ENCODE measurements around the gene SPATA32. TPM values are rescaled to one million over a fixed set of nuclear protein-coding genes. Genes with fewer than 3 reads are reported as not detected.
A peak's percentile ranks its signal among the peaks of the same experiment; 100 is the strongest.

Gene SPATA32, protein sequence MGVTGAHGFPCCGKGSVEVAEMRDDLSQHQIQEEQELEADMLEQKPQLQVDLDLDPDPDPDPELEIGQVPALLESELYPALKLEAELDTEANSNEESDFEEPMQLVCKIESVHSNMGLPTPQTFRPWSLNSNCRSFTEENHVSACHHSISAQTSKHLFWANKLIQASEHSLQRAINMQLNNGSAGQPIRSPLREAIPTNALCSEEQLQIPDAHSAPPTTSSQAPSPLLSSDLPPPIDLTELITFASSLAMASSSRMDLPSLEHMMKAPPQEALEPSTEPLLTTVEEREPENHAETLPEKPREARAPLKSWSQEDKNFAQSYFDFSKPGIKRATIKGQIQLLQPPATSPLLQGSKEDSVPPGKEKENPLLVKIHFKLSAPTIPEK
- 0.35 and 0.48 TPM in 2 replicates for total RNA-seq (2021)
- percentile 43 among the genes with signal in this experiment for Bru-seq, nascent RNA
- BruChase-seq, experiment 1, labeled RNA remaining after a 2-hour chase = percentile 37 among the genes with signal in this experiment
- percentile 49 among the genes with signal in this experiment for BruChase-seq, experiment 2, labeled RNA remaining after a 6-hour chase
- long read RNA-seq, partial matches to known transcripts = 0 of 1 reads
- long read RNA-seq, other reads (novel, unspliced or antisense) = 1 of 1 reads

DNA sequence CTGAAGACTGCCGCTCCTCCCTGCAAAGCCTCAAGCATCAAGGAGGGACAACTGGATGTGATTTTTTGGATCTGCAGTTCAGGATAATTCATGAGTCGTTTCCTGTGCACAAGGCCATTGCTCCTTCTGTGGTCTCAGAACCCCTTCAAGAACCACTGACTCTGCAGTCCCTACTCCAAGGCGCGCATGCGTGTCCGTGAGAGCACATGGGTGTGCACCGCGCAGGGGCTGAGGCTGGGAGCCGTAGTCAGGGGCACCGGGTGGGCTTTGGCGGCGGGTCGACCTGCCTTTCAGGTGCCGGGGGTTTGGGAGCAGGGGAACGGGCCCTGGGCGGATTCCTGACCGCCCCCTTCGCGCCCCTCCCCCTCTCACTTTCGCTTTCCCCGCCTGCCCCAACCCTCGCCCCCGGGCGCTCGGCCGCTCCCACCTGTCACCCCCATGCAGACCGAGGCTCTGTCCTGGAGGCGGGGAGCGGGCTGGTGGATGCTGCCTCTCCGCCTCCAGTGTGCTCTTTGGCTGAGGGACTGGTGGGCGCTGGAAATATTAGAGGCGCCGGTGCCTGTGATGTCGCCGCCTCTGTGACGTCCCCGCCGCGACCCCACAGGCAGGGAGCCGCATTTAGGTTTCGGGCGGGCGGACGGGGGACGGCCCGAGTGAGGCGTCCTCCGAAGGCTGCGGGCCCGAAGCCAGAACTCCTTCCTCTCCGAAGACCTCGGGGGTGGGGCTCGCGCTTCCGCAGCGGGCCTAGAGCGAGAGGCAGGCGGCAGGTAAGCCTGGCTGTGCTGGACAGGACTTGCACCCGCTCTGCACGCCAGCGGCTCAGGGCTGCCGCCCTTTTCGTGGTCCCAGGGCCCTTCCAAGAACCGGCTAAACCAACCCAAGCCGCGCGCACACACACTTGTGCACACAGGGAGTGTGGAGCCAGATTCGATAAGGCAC lies at the start of gene SPATA32:
Gene SPATA32 (minus strand): TSS at position 518 of the 939 bp plus-strand sequence. CDS start 78 bp downstream, at position 440.
- no peak for DNase-seq
- Histone ChIP-seq H4K20me1 (ENCODE audit: insufficient read depth) (0 out of 2 replicates have a peak, but pooled peaks cover 15% of the 10 kb centered on the region), H3K4me3 (no peak within 1 kb of the TSS), H3K36me3 (ENCODE audit: low read depth) (peaks cover 16% of the 10 kb centered on the region), H3K9me3 (ENCODE audit: insufficient read depth, low read depth) (no peaks in the 10 kb centered on the region), H3K27me3 (ENCODE audit: insufficient read depth, low read depth) (no peaks in the 10 kb centered on the region), H3K9me2 (ENCODE audit: insufficient read depth) (no peaks in the 10 kb centered on the region), H3K4me2 (no peak within 1 kb of the TSS), H3K27ac (no peak within 1 kb of the TSS), H3K79me2 (ENCODE audit: low read depth) (no peaks in the 10 kb centered on the region), H2AFZ (no peak within 1 kb of the TSS), H3K4me1 (replicated peaks; ENCODE audit: insufficient read depth) (peaks cover 11% of the 10 kb centered on the region; the same call in 1 of the 2 replicates), H3F3A (ENCODE audit: insufficient read depth, low read depth) (peaks cover 57% of the 10 kb centered on the region)
- TF ChIP-seq EZH2 (IDR thresholded peaks at IDR 0.05; ENCODE audit: low read depth) (no peak), CTCF (conservative IDR thresholded peaks at IDR 0.05) (no peak)
- ChIA-PET CTCF (no interaction called here), POLR2A (ENCODE audit: unreplicated experiment) (no interaction called here)
- intact Hi-C loops (cut with micrococcal nuclease; ENCODE audit: unreplicated experiment) = no loop called here
- no TSS peak for BruUV-seq (replicated peaks)

GRCh38 chr17:45311401-45311759 lies 49.5 kb upstream of the SPATA32 start:
- TF ChIP-seq CTCF (conservative IDR thresholded peaks at IDR 0.05) = no peak
- no peak for TF ChIP-seq EZH2 (IDR thresholded peaks at IDR 0.05; ENCODE audit: low read depth)
- Histone ChIP-seq H3K9me3 (ENCODE audit: insufficient read depth, low read depth) (no peaks in the 10 kb centered on the region), H3K4me2 (peak overlapping the region; percentile 81), H3K36me3 (ENCODE audit: low read depth) (peaks cover 35% of the 10 kb centered on the region), H3K27ac (peak overlapping the region; percentile 80), H3K4me3 (peak overlapping the region; percentile 40; the same call in 1 of the 2 replicates), H3K79me2 (ENCODE audit: low read depth) (peaks cover 96% of the 10 kb centered on the region), H3K9me2 (ENCODE audit: insufficient read depth) (no peaks in the 10 kb centered on the region), H3K4me1 (replicated peaks; ENCODE audit: insufficient read depth) (peaks cover 77% of the 10 kb centered on the region), H4K20me1 (ENCODE audit: insufficient read depth) (peaks cover 46% of the 10 kb centered on the region), H3F3A (ENCODE audit: insufficient read depth, low read depth) (peaks cover 73% of the 10 kb centered on the region), H3K27me3 (ENCODE audit: insufficient read depth, low read depth) (no peaks in the 10 kb centered on the region), H2AFZ (no peak overlapping the region)
- DNase-seq = no peak
- no TSS peak for BruUV-seq (replicated peaks)
- intact Hi-C loops (cut with micrococcal nuclease; ENCODE audit: unreplicated experiment) = loop anchor here (10.0 kb wide), 1 partner anchor 177 kb away; the partner anchor contains the start of genes ACBD4 and PLCD3
- CTCF ChIA-PET = interaction anchor here (0.5 to 2.8 kb wide), 7 partner anchors 18 to 176 kb away, joined by 4 to 18 read pairs (median 6); partner anchors contain the start of gene ACBD4
- POLR2A ChIA-PET (ENCODE audit: unreplicated experiment) = interaction anchor here (0.5 to 1.1 kb wide), 3 partner anchors 18 to 138 kb away, joined by 3 to 4 read pairs (median 3); no protein-coding TSS in a partner anchor

Measured in PC-9 (cell line).